Measurements from ENCODE around the gene MRGPRX4.

Gene MRGPRX4

GRCh38 chr11:18209058-18209457 is 36.4 kb downstream of the MRGPRX4 start:
- no peak for DNase-seq (ENCODE audit: low read depth)

DNA sequence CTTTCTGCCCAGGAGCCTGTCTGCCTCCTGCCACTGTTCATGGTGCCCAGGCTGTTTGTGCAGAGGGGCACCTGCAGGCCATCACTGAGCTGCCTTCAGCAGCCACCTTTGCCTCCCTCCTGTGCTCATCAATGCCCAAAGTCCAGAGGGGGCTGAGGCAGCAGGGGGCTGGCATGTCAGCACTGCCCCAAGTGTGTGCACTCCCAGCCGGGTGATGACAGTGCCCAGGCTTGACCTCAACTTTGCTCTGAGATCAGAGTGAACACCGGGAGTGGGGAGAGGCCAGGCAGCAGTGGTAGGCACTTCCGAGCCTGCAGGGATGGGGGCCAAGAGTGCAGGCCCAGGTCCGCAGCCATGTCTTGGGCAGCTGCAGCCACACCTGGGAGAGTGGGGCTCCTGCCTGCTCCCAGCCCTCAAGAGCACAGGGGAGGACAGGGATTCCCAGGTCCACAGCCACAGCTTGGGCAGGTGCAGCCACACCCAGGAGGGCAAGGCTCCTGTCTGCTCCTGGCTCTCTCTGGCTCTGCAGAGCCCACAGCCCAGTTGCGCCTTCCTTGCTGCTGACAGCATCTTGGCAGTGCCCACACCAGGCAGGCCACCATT is 48.7 kb downstream of the MRGPRX4 start:
- DNase-seq (ENCODE audit: low read depth): no peak

DNA sequence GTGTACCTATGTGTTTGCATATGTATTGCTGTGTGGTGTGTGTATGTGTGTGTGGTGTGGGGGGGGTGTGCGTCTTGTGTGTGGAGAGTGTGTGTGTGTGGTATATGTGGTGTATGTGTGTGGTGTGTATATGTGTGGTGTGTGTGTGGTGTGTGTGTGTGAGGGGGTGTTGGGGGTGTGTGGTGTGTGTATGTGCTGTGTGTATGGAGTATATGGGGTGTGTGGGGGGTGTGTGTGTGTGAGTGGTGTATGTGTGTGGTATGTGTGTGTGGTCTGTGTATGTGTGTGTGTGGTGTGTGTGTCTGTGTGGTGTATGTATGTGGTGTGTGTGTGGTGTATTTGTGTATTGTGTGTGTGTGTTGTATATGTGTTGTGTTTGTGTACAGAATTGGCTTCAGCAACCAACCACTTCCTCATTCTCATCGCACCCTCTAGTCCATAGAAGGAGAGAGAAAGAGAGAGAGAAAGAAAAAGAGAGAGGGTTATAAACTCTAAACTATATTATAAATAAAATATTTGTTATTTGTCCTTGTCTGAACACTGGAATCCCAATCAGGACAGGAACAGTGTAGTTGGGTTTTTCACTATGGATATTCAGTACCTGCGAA is 50.3 kb downstream of the MRGPRX4 start:
- no peak for DNase-seq (ENCODE audit: low read depth)
